Muscle layer of duodenum (tissue), 2 donors: ENCODE results near the gene LRRC25.

Experiments used
- H3K27ac ChIP-seq: one replicate; pipeline ENCODE4 v1.7.0; 2013; ENCODE audit warnings: mild to moderate bottlenecking, low read length
- H3K27me3 ChIP-seq: one replicate; pipeline ENCODE4 v1.7.0; 2013; ENCODE audit warnings: low read depth, mild to moderate bottlenecking, control low read depth, low read length
- H3K36me3 ChIP-seq, 2 donors: one replicate each; pipeline ENCODE4 v1.7.0; 2013; ENCODE audit warnings: low read length in 2 of 2, control low read depth in 1 of 2, mild to moderate bottlenecking in 1 of 2; ENCODE audit not compliant: insufficient read depth in 2 of 2, control insufficient read depth in 1 of 2
- H3K4me1 ChIP-seq, 2 donors: one replicate each; pipeline ENCODE4 v1.7.0; 2013; ENCODE audit warnings: low read length in 2 of 2, mild to moderate bottlenecking in 2 of 2, control low read depth in 1 of 2, moderate library complexity in 1 of 2; ENCODE audit not compliant: insufficient read depth in 2 of 2, control insufficient read depth in 1 of 2
- H3K4me3 ChIP-seq, 2 donors: one replicate each; pipeline ENCODE4 v1.7.0; 2013; ENCODE audit warnings: low read length in 2 of 2, low read depth in 1 of 2, mild to moderate bottlenecking in 1 of 2
- H3K9me3 ChIP-seq, 2 donors: one replicate each; pipeline ENCODE4 v1.7.0; 2013; ENCODE audit warnings: low read length in 2 of 2, control low read depth in 1 of 2, mild to moderate bottlenecking in 1 of 2; ENCODE audit not compliant: control insufficient read depth in 1 of 2
- donor health status: healthy.

Gene LRRC25

GRCh38 chr19:18434411-18435175, 37.2 kb upstream of the LRRC25 start:
- Histone ChIP-seq H3K4me3 (peak overlapping the region in 1 of 2 donors; percentile 48), H3K36me3 (no peaks in the 10 kb centered on the region), H3K27me3 (no peaks in the 10 kb centered on the region), H3K9me3 (no peaks in the 10 kb centered on the region), H3K27ac (no peak overlapping the region), H3K4me1 (peaks cover 4 to 39% of the 10 kb centered on the region in 2 donors)

DNA sequence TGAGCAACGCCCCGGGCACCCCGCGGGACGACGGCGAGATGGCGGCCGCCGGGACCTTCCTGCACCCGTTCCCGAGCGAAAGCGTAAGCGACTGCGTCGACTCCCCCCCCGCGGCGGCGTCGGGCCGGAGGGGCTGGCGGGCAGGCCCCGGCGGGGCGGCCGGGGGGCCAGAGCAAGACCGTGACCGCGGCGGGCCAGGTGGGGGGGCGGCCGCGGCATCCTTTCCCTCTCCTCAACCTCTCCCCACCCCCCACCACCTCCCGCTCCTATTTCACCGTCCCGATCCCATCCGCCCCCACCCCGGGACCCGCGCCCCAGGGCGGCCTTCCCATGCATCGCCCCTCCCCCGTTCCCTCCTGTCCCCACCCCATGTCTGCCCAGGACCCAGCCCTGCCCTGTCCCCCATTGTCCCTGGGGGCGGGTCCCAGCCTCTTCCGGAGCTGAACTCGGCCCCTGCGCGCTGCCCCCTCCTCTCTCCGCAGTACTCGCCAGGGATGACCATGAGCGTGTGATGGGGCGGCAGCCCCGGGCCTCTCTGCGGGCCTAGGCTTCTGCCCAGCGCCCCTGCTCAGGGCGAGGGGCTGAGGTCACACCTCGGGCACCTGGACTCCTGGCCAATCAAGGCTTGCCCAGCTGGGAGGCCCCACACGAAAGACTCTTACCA, 36.4 kb upstream of the LRRC25 start:
- peaks cover 4 to 41% of the 10 kb centered on the region in 2 donors for H3K4me1 ChIP-seq
- H3K27ac ChIP-seq, result no peak overlapping the region
- no peaks in the 10 kb centered on the region for H3K9me3 ChIP-seq

DNA sequence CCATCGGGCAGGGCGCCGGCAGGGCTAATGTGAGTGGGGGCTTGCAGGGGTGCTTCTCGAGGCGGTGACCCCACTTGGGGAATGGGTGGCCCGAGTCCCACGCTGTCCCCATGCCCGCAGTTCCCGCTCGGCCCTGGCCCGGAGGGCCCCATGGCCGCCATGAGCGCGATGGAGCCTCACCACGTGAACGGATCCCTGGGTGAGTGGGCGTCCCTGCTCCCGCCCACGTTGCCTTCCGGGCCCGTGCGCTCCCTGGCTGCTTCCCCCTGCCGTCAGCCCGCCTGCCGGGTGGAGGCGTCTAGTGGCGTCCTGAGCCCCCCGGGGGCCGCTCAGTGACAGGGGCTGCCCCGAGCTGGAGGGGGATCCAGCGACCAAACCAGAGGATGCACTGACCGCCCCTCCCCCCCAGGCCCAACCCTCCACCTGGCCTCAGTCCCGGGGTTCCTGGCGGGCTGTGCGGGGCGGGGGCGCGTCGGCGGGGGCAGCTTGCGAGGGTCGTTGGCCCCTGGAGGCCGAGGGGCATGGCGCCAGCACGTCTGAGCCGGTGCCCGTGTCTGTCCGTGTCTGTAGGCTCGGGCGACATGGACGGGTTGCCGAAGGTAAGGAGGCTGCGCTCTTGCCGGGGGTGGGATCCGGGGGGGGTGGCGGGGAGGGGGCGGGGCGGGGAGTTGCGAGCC, 35.7 kb upstream of the LRRC25 start:
- H3K4me3 ChIP-seq, result peak overlapping the region in 1 of 2 donors; percentile 60
- no peak overlapping the region for H3K27ac ChIP-seq
- H3K4me1 ChIP-seq, result peaks cover under 1 to 39% of the 10 kb centered on the region in 2 donors
- H3K9me3 ChIP-seq, result no peaks in the 10 kb centered on the region
- H3K27me3 ChIP-seq, result no peaks in the 10 kb centered on the region
- no peaks in the 10 kb centered on the region for H3K36me3 ChIP-seq

More for the DNA sequence above, 36.4 kb upstream of the LRRC25 start:
- no peaks in the 10 kb centered on the region for H3K36me3 ChIP-seq
- peak overlapping the region in 1 of 2 donors; percentile 48 for H3K4me3 ChIP-seq
- H3K27me3 ChIP-seq, result no peaks in the 10 kb centered on the region

DNA sequence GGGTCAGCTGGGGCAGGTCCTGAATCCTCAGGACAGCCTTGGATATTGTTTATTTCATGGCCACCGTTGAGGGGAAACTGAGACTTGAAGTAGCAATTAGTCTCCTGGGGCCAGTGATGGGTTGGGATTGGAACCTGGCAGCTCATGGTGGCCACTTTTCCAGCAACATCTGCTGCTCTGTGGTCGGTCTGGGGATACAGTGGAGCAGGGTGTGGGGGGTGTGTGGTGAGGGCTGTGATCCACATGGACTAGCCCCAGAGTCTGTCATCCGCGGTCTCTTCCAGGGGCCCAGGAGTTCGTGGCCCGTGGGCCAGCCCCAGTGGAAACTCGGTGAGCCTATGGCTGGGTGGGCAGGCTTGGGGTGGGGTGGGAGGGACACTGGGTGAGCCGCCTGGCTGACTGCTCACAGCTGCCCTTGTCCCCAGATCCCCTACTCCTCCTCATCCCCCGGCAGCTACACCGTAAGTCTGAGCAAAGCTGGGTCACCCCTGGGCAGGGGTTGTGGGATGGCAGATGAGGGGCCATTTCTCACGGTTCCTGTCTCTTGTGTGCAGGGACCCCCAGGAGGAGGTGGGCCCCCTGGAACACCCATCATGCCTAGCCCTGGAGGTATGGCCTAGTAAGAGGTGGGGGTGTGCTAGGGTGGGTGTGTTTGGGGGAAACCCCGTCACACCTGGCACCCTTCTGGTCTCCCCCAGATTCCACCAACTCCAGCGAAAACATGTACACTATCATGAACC, 35.0 kb upstream of the LRRC25 start:
- H3K27ac ChIP-seq, result no peak overlapping the region

GRCh38 chr19:18431351-18432197, 34.2 kb upstream of the LRRC25 start:
- no peaks in the 10 kb centered on the region for H3K9me3 ChIP-seq
- H3K4me1 ChIP-seq, result peaks cover 0 to 31% of the 10 kb centered on the region in 2 donors
- no peak overlapping the region for H3K27ac ChIP-seq
- H3K36me3 ChIP-seq, result no peaks in the 10 kb centered on the region
- H3K4me3 ChIP-seq, result no peak overlapping the region
- no peaks in the 10 kb centered on the region for H3K27me3 ChIP-seq

More for the DNA sequence above, 35.0 kb upstream of the LRRC25 start:
- H3K4me1 ChIP-seq, result peaks cover 0 to 38% of the 10 kb centered on the region in 2 donors
- no peaks in the 10 kb centered on the region for H3K9me3 ChIP-seq
- no peaks in the 10 kb centered on the region for H3K36me3 ChIP-seq
- no peaks in the 10 kb centered on the region for H3K27me3 ChIP-seq
- H3K4me3 ChIP-seq, result peak overlapping the region in 1 of 2 donors; percentile 60

- Histone ChIP-seq H3K27ac (no peak overlapping the region), H3K9me3 (no peaks in the 10 kb centered on the region), H3K36me3 (no peaks in the 10 kb centered on the region), H3K27me3 (no peaks in the 10 kb centered on the region), H3K4me3 (no peak overlapping the region), H3K4me1 (peaks cover 6 to 39% of the 10 kb centered on the region in 2 donors)
These were observed 33.2 kb upstream of the LRRC25 start for GRCh38 chr19:18430417-18431144.

GRCh38 chr19:18429717-18430416, 32.4 kb upstream of the LRRC25 start:
- H3K27me3 ChIP-seq, result no peaks in the 10 kb centered on the region
- peaks cover 6 to 45% of the 10 kb centered on the region in 2 donors for H3K4me1 ChIP-seq
- H3K36me3 ChIP-seq, result no peaks in the 10 kb centered on the region
- H3K27ac ChIP-seq, result no peak overlapping the region
- no peaks in the 10 kb centered on the region for H3K9me3 ChIP-seq
- peak overlapping the region in 1 of 2 donors; percentile 58 for H3K4me3 ChIP-seq

- Histone ChIP-seq H3K9me3 (no peaks in the 10 kb centered on the region), H3K36me3 (no peaks in the 10 kb centered on the region), H3K27ac (no peak overlapping the region), H3K27me3 (no peaks in the 10 kb centered on the region), H3K4me3 (peak overlapping the region in 1 of 2 donors; percentile 58), H3K4me1 (peaks cover 6 to 40% of the 10 kb centered on the region in 2 donors)
These were observed 31.6 kb upstream of the LRRC25 start for GRCh38 chr19:18428787-18429674.

- H3K4me3 ChIP-seq, result peak overlapping the region in 1 of 2 donors; percentile 58
- no peaks in the 10 kb centered on the region for H3K27me3 ChIP-seq
- no peak overlapping the region for H3K27ac ChIP-seq
- peaks cover 6 to 45% of the 10 kb centered on the region in 2 donors for H3K4me1 ChIP-seq
- no peaks in the 10 kb centered on the region for H3K36me3 ChIP-seq
- H3K9me3 ChIP-seq, result no peaks in the 10 kb centered on the region
These were observed 30.9 kb upstream of the LRRC25 start for GRCh38 chr19:18428173-18428786.
